ENCODE results near the gene ATP8A2. TPM values are rescaled to one million over a fixed set of nuclear protein-coding genes. Genes with fewer than 3 reads are reported as not detected.

The ATP8A2 gene
- total RNA-seq, 4 donors from 2014 or later = 0.29 to 0.65 (median 0.46) TPM

- Histone ChIP-seq H3K27me3 (no peaks in the 10 kb centered on the region), H3K27ac (replicated peaks in 1 of 4) (no peak overlapping the region), H3K9me3 (peaks cover 0 to 7% (median 0%) of the 10 kb centered on the region in 4 donors), H3K36me3 (no peaks in the 10 kb centered on the region), H3K4me3 (no peak overlapping the region), H3K4me1 (no peaks in the 10 kb centered on the region)
- 89% methylated on average over 1 of the region's 1 CpG for WGBS
- intact Hi-C loops (cut with DNase I) = no loop called here
- no peak for DNase-seq (ENCODE audit: extremely low spot score)
- TF ChIP-seq EP300 (IDR thresholded peaks at IDR 0.05) = no peak
- TF ChIP-seq POLR2AphosphoS5 (IDR thresholded peaks at IDR 0.05) = no peak
- TF ChIP-seq CTCF (IDR thresholded peaks at IDR 0.05) = no peak
- no peak for TF ChIP-seq POLR2A (IDR thresholded peaks at IDR 0.05; ENCODE audit: low read depth)
These were observed 273.9 kb downstream of the ATP8A2 start for GRCh38 chr13:25645681-25646080.

GRCh38 chr13:25649001-25649633 lies 277.3 kb downstream of the ATP8A2 start:
- no peaks in the 10 kb centered on the region for H3K36me3 ChIP-seq
- intact Hi-C loops (cut with DNase I) = no loop called here
- DNase-seq (ENCODE audit: extremely low spot score) = no peak
- TF ChIP-seq POLR2A (IDR thresholded peaks at IDR 0.05; ENCODE audit: low read depth) (no peak), POLR2AphosphoS5 (IDR thresholded peaks at IDR 0.05) (no peak), EP300 (IDR thresholded peaks at IDR 0.05) (no peak), CTCF (IDR thresholded peaks at IDR 0.05) (no peak)
- H3K27ac ChIP-seq (replicated peaks in 1 of 4) = no peak overlapping the region
- H3K4me3 ChIP-seq = no peak overlapping the region
- H3K9me3 ChIP-seq = peaks cover 0 to 7% (median 0%) of the 10 kb centered on the region in 4 donors
- WGBS = 52% methylated on average over 1 of the region's 1 CpG
- no peaks in the 10 kb centered on the region for H3K27me3 ChIP-seq
- H3K4me1 ChIP-seq = no peaks in the 10 kb centered on the region

- TF ChIP-seq CTCF (IDR thresholded peaks at IDR 0.05) = no peak
- TF ChIP-seq EP300 (IDR thresholded peaks at IDR 0.05) = no peak
- TF ChIP-seq POLR2A (IDR thresholded peaks at IDR 0.05; ENCODE audit: low read depth) = no peak
- no peak for TF ChIP-seq POLR2AphosphoS5 (IDR thresholded peaks at IDR 0.05)
- no peaks in the 10 kb centered on the region for H3K4me1 ChIP-seq
- H3K27ac ChIP-seq (replicated peaks in 1 of 4) = no peak overlapping the region
- H3K4me3 ChIP-seq = no peak overlapping the region
- H3K9me3 ChIP-seq = peaks cover 0 to 2% (median 0%) of the 10 kb centered on the region in 4 donors
- DNase-seq (ENCODE audit: extremely low spot score) = no peak
- 37% methylated on average over 2 of the region's 2 CpGs for WGBS
- H3K36me3 ChIP-seq = no peaks in the 10 kb centered on the region
- H3K27me3 ChIP-seq = peaks cover 0 to 6% (median 0%) of the 10 kb centered on the region in 4 donors
- intact Hi-C loops (cut with DNase I) = no loop called here
These were observed 281.0 kb downstream of the ATP8A2 start for GRCh38 chr13:25652764-25653163.

- peaks cover 0 to 6% (median 0%) of the 10 kb centered on the region in 4 donors for H3K27me3 ChIP-seq
- no peaks in the 10 kb centered on the region for H3K4me1 ChIP-seq
- intact Hi-C loops (cut with DNase I) = no loop called here
- H3K27ac ChIP-seq (replicated peaks in 1 of 4) = no peak overlapping the region
- TF ChIP-seq POLR2AphosphoS5 (IDR thresholded peaks at IDR 0.05) (no peak), POLR2A (IDR thresholded peaks at IDR 0.05; ENCODE audit: low read depth) (no peak), EP300 (IDR thresholded peaks at IDR 0.05) (no peak), CTCF (IDR thresholded peaks at IDR 0.05) (no peak)
- WGBS = 90% methylated on average over 4 of the region's 4 CpGs
- no peaks in the 10 kb centered on the region for H3K36me3 ChIP-seq
- no peaks in the 10 kb centered on the region for H3K9me3 ChIP-seq
- no peak for DNase-seq (ENCODE audit: extremely low spot score)
- H3K4me3 ChIP-seq = no peak overlapping the region
These were observed 282.5 kb downstream of the ATP8A2 start for GRCh38 chr13:25654322-25654721.

GRCh38 chr13:25657157-25657556 lies 285.4 kb downstream of the ATP8A2 start:
- 35% methylated on average over 3 of the region's 3 CpGs for WGBS
- TF ChIP-seq POLR2AphosphoS5 (IDR thresholded peaks at IDR 0.05) = no peak
- no peak for TF ChIP-seq CTCF (IDR thresholded peaks at IDR 0.05)
- TF ChIP-seq EP300 (IDR thresholded peaks at IDR 0.05) = no peak
- no peak for TF ChIP-seq POLR2A (IDR thresholded peaks at IDR 0.05; ENCODE audit: low read depth)
- Histone ChIP-seq H3K9me3 (no peaks in the 10 kb centered on the region), H3K27me3 (peaks cover 0 to 6% (median 0%) of the 10 kb centered on the region in 4 donors), H3K36me3 (no peaks in the 10 kb centered on the region), H3K27ac (replicated peaks in 1 of 4) (no peak overlapping the region), H3K4me3 (no peak overlapping the region), H3K4me1 (no peaks in the 10 kb centered on the region)
- DNase-seq (ENCODE audit: extremely low spot score) = no peak
- intact Hi-C loops (cut with DNase I) = no loop called here
